Esophagus muscularis mucosa (tissue), 4 donors: Measurements from ENCODE around the gene CAMTA1. TPM values are rescaled to one million over a fixed set of nuclear protein-coding genes. Genes with fewer than 3 reads are reported as not detected.

Experiments
- DNase-seq: peaks from one replicate; pipeline ENCODE4 v3.0.0-alpha.2; 2017; ENCODE audit errors: extremely low spot score
- H3K27ac ChIP-seq, 4 donors: fragments of 200-600 bp; sonication (generic); replicated peaks in 1 of 4; 1 replicate in 3 of 4; 2 replicates in 1 of 4; pipeline ENCODE4 v1.5.1; 2016 to 2019; ENCODE audit warnings: mild to moderate bottlenecking in 1 of 4
- H3K27me3 ChIP-seq, 4 donors: fragments of 200-600 bp; sonication (generic); one replicate each; pipeline versions ENCODE4 v1.5.1 to v1.6.0; 2016 to 2019
- H3K36me3 ChIP-seq, 4 donors: fragments of 200-600 bp; sonication (generic); one replicate each; pipeline ENCODE4 v1.5.1; 2016 to 2019
- H3K4me1 ChIP-seq, 4 donors: fragments of 200-600 bp; sonication (generic); one replicate each; pipeline ENCODE4 v1.5.1; 2016 to 2019
- H3K4me3 ChIP-seq, 4 donors: fragments of 200-600 bp; sonication (generic); 1 replicate in 2 of 4; 2 replicates in 2 of 4; pipeline ENCODE4 v1.5.1; 2016 to 2019; ENCODE audit warnings: mild to moderate bottlenecking in 4 of 4, moderate library complexity in 1 of 4
- H3K9me3 ChIP-seq, 4 donors: fragments of 200-600 bp; sonication (generic); 1 replicate in 3 of 4; 2 replicates in 1 of 4; pipeline ENCODE4 v1.5.1; 2016 to 2019
- CTCF ChIP-seq, 3 experiments: fragments of 200-600 bp in 2 of 3; fragments of 450-650 bp in 1 of 3; sonication (generic) in 2 of 3; IDR thresholded peaks; one replicate each; pipeline ENCODE4 v1.5.1; 2017 to 2019; ENCODE audit warnings: antibody characterized with exemption in 3 of 3, mild to moderate bottlenecking in 2 of 3, moderate library complexity in 1 of 3
- EP300 ChIP-seq: sonication (generic); formaldehyde crosslinking; IDR thresholded peaks from one replicate; pipeline ENCODE4 v1.6.1; 2017; ENCODE audit warnings: antibody characterized with exemption
- POLR2A ChIP-seq: fragments of 450-650 bp; IDR thresholded peaks from one replicate; pipeline ENCODE4 v1.6.1; 2017; ENCODE audit warnings: antibody characterized with exemption, moderate library complexity, mild to moderate bottlenecking, low read depth
- POLR2AphosphoS5 ChIP-seq, 2 donors: sonication (generic); formaldehyde crosslinking; IDR thresholded peaks; one replicate each; pipeline ENCODE4 v1.6.1; 2017; ENCODE audit warnings: antibody characterized with exemption in 2 of 2
- WGBS: methylation state at CpG from one replicate; pipeline ENCODE4 v1.1.5; 2018; 5-methylcytosine and 5-hydroxymethylcytosine counted together
- intact Hi-C: fragments of 100-400 bp; cut with DNase I; formaldehyde crosslinking; loops from one replicate; pipeline ENCODE4 v1.15.1; 2023
- total RNA-seq, 4 donors: library from RNA; depleted of rRNA; stranded (reverse); fragments of >200 nt; gene quantifications; one replicate each; pipeline versions ENCODE4 v1.1.0 to v1.2.1, GENCODE V29; 2016

The CAMTA1 gene
- total RNA-seq, 4 donors from 2014 or later: 109 to 226 (median 139) TPM

GRCh38 chr1:6811583-6811982, 26.3 kb downstream of the CAMTA1 start:
- intact Hi-C loops: no loop called here

GRCh38 chr1:6813165-6813564, 27.9 kb downstream of the CAMTA1 start:
- H3K36me3 ChIP-seq: no peaks in the 10 kb centered on the region
- intact Hi-C loops: no loop called here
- no peak overlapping the region for H3K4me3 ChIP-seq
- no peaks in the 10 kb centered on the region for H3K27me3 ChIP-seq
- H3K9me3 ChIP-seq: no peaks in the 10 kb centered on the region
- 93% methylated on average over 1 of the region's 1 CpG for WGBS
- no peak overlapping the region for H3K27ac ChIP-seq
- DNase-seq: no peak
- TF ChIP-seq EP300 (no peak), POLR2A (no peak), POLR2AphosphoS5 (IDR thresholded peaks at IDR 0.05) (no peak)
- peaks cover 13 to 28% (median 23%) of the 10 kb centered on the region in 4 donors for H3K4me1 ChIP-seq

More at GRCh38 chr1:6811583-6811982, 26.3 kb downstream of the CAMTA1 start:
- Histone ChIP-seq H3K27me3 (no peaks in the 10 kb centered on the region), H3K36me3 (no peaks in the 10 kb centered on the region), H3K4me3 (no peak overlapping the region), H3K27ac (no peak overlapping the region), H3K9me3 (no peaks in the 10 kb centered on the region), H3K4me1 (peaks cover 23 to 38% (median 37%) of the 10 kb centered on the region in 4 donors)
- TF ChIP-seq POLR2A: no peak
- TF ChIP-seq POLR2AphosphoS5 (IDR thresholded peaks at IDR 0.05): no peak
- no peak for TF ChIP-seq EP300
- TF ChIP-seq CTCF (IDR thresholded peaks at IDR 0.05): no peak
- 57% methylated on average over 8 of the region's 8 CpGs for WGBS
- DNase-seq: no peak

- DNase-seq: no peak
- Histone ChIP-seq H3K4me3 (no peak overlapping the region), H3K36me3 (no peaks in the 10 kb centered on the region), H3K9me3 (no peaks in the 10 kb centered on the region), H3K27ac (no peak overlapping the region), H3K27me3 (no peaks in the 10 kb centered on the region), H3K4me1 (peaks cover 15 to 39% (median 28%) of the 10 kb centered on the region in 4 donors)
- no peak for TF ChIP-seq POLR2AphosphoS5 (IDR thresholded peaks at IDR 0.05)
- TF ChIP-seq EP300: no peak
- no peak for TF ChIP-seq POLR2A
- no peak for TF ChIP-seq CTCF (IDR thresholded peaks at IDR 0.05)
- WGBS: 90% methylated on average over 2 of the region's 2 CpGs
- intact Hi-C loops: no loop called here
Observed at GRCh38 chr1:6815726-6816125, 30.5 kb downstream of the CAMTA1 start.

GRCh38 chr1:6819246-6820040, 34.2 kb downstream of the CAMTA1 start:
- TF ChIP-seq POLR2A (no peak), CTCF (IDR thresholded peaks at IDR 0.05) (no peak), POLR2AphosphoS5 (IDR thresholded peaks at IDR 0.05) (no peak), EP300 (no peak)
- WGBS: 85% methylated on average over 6 of the region's 6 CpGs
- Histone ChIP-seq H3K27ac (no peak overlapping the region), H3K36me3 (no peaks in the 10 kb centered on the region), H3K4me1 (peaks cover 15 to 46% (median 33%) of the 10 kb centered on the region in 4 donors), H3K27me3 (no peaks in the 10 kb centered on the region), H3K9me3 (no peaks in the 10 kb centered on the region), H3K4me3 (no peak overlapping the region)
- DNase-seq: no peak
- intact Hi-C loops: no loop called here

- 77% methylated on average over 2 of the region's 2 CpGs for WGBS
Observed at GRCh38 chr1:6820899-6821298, 35.6 kb downstream of the CAMTA1 start.

More at GRCh38 chr1:6820899-6821298, 35.6 kb downstream of the CAMTA1 start:
- no peak for DNase-seq
- TF ChIP-seq EP300 (no peak), CTCF (IDR thresholded peaks at IDR 0.05) (no peak), POLR2A (no peak), POLR2AphosphoS5 (IDR thresholded peaks at IDR 0.05) (no peak)
- Histone ChIP-seq H3K9me3 (no peaks in the 10 kb centered on the region), H3K4me3 (no peak overlapping the region), H3K4me1 (peaks cover 18 to 57% (median 41%) of the 10 kb centered on the region in 4 donors), H3K36me3 (no peaks in the 10 kb centered on the region), H3K27me3 (no peaks in the 10 kb centered on the region), H3K27ac (no peak overlapping the region)
- intact Hi-C loops: no loop called here
